Fibroblast of villous mesenchyme (primary cell): Measurements from ENCODE around the gene NDUFS2. TPM values are rescaled to one million over a fixed set of nuclear protein-coding genes. Genes with fewer than 3 reads are reported as not detected.

Experiments
- DNase-seq: peaks from one replicate; pipeline ENCODE4 v3.0.0-alpha.2; 2010; ENCODE audit warnings: low read depth
- H3K4me3 ChIP-seq: 2 replicates; pipeline ENCODE4 v1.5.1; 2011; ENCODE audit warnings: low read depth, mild to moderate bottlenecking, low read length
- total RNA-seq: library from RNA; depleted of rRNA; stranded (reverse); fragments of >200 nt; gene quantifications from 2 replicates; pipeline ENCODE4 v1.2.3, GENCODE V29; 2012
- TF ChIP-seq, protein P1 (sequence below): IDR thresholded peaks from 2 replicates; pipeline ENCODE4 v1.5.1; 2012; ENCODE audit warnings: low read depth, mild to moderate bottlenecking, low read length; ENCODE audit not compliant: insufficient read depth

NDUFS2 gene
- total RNA-seq, 1 donor = 105 TPM

DNA sequence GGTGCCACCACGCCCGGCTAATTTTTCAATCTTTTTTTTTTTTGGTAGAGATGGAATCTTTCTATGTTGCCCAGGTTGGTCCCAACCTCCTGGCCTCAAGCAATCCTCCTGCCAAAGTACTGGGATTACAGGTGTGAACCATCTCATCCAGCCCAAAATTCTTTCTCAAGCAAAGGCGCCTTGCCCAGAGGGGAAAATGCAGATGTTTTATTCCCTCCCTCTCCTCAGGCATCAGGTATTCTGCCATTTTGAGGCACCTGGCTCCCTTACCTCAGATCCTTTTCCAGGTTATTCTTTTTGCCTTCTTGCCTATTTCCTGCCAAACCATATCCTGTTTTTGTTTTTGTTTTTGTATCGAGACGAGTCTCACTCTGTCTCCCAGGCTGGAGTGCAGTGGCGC, 13.8 kb upstream of the NDUFS2 start:
- TF ChIP-seq, protein P1, sequence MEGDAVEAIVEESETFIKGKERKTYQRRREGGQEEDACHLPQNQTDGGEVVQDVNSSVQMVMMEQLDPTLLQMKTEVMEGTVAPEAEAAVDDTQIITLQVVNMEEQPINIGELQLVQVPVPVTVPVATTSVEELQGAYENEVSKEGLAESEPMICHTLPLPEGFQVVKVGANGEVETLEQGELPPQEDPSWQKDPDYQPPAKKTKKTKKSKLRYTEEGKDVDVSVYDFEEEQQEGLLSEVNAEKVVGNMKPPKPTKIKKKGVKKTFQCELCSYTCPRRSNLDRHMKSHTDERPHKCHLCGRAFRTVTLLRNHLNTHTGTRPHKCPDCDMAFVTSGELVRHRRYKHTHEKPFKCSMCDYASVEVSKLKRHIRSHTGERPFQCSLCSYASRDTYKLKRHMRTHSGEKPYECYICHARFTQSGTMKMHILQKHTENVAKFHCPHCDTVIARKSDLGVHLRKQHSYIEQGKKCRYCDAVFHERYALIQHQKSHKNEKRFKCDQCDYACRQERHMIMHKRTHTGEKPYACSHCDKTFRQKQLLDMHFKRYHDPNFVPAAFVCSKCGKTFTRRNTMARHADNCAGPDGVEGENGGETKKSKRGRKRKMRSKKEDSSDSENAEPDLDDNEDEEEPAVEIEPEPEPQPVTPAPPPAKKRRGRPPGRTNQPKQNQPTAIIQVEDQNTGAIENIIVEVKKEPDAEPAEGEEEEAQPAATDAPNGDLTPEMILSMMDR = no peak
- DNase-seq = no peak
- H3K4me3 ChIP-seq = no peak overlapping the region

DNA sequence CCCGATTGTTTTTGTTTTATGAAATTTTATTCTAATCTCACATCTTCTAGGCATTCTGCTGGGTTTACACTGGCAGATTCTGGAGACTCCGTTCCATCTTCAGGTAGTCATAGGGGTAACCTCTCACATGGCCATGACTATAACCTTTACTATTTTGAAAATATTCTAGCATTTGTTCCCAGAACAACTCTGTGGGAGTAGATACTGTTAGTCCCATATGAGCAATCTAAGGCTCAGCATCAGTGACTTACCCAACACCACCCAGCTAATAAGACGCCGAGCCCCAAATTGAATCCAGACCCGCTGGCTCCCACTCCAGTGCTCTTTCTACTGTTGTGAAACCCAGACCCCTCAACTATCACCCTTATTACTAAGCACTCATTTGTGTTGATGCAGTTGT, 13.1 kb upstream of the NDUFS2 start:
- DNase-seq = no peak

DNA sequence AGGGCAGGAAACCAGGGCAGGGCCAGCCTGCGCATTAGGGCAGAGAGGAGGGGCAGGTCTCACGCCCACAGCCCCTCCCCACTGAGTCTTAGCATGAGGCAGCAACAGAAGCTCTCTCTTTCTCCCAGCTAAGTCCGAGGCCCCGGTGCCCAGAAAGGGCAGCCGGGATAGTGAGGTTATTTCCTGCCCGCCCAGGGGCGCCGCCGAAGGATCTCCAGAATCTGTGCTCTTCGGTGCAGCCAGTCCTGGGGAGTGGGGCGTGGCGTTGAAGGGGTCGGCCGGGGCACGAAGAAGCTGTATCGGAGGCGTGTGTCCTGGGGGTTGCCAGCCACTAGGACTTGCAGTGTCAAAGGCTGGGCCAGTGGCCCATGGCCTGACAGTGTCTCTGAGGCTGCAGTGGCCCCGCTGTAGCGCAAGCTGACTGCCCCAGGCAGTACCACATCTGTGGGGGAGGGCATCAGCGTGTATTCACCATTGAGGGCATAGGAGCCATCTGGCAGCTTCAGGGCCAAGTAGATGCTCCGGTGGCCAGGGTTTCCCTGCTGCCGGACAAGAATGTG, 11.1 kb upstream of the NDUFS2 start:
- no peak overlapping the region for H3K4me3 ChIP-seq
- TF ChIP-seq, protein P1 = no peak
- no peak for DNase-seq

More for the DNA sequence above, 13.1 kb upstream of the NDUFS2 start:
- TF ChIP-seq, protein P1 = no peak
- no peak overlapping the region for H3K4me3 ChIP-seq

DNA sequence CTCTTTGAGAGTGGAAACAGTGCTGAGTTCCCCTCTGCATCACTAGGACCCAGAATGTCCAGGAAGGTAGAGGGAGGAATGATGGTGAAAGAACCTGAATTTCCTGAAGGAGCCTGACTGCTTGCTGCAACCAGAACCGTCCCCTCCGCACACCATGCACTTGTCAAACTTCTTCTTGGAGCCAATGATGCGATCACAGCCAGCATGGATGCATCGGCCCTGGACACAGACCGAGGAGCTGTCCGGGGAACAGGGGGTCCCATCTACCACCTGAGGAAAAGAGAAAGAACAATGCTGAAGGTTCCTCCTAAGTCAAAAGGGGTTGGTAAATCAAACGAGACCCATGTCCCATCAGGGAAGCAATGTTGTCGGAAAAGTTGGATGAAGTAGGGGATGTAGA, 10.2 kb upstream of the NDUFS2 start:
- TF ChIP-seq, protein P1 = no peak
- DNase-seq = no peak
- H3K4me3 ChIP-seq = no peak overlapping the region

DNA sequence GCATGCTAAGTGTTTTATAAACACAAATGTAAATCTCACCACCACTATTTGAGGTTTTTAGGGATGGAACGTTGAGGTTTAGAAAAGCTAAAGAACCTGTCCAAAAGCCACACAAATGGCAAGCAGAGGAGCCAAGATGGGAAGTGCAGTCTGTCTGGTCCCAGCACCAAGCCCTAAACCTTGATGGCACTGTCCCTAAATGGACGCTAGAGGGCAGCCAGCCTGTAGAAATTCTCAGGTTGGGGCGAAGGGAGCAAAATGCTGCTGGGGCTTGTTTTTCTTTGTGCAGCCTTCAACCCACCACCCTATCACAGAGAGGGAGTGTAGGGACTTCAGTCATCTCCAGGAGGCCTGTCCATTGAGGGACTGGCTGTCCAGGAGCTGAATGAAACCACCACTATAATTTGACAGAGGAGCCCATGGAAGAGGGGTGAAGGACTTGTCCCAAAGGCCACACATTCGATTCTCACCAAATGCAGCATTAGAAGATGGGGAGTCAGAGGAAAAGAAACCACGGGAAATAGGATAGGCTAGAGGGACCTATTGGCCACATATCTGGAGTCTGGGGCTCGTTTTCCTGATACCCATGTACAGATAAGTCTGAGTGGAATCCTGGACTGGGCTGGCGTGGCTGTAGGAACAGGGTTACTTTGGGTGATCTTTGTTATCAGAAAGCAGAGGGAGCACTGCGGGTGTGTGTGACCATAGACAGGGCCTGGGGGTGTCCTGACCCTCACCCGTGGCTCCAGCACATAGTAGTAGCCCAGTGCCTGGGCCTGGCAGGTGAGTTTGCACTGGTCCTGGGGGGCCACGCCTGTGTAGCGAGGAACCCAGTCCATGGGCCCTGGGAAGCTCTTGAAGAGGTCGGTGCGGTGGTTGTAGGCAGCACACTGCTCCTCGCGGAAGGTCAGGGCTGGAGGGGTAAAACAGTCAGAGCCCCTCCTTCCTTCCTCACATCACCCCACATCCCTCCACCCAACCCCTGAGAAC, 9.4 kb upstream of the NDUFS2 start:
- H3K4me3 ChIP-seq = no peak overlapping the region
- peak; percentile 76 for DNase-seq
- TF ChIP-seq, protein P1 = peak; percentile 95

DNA sequence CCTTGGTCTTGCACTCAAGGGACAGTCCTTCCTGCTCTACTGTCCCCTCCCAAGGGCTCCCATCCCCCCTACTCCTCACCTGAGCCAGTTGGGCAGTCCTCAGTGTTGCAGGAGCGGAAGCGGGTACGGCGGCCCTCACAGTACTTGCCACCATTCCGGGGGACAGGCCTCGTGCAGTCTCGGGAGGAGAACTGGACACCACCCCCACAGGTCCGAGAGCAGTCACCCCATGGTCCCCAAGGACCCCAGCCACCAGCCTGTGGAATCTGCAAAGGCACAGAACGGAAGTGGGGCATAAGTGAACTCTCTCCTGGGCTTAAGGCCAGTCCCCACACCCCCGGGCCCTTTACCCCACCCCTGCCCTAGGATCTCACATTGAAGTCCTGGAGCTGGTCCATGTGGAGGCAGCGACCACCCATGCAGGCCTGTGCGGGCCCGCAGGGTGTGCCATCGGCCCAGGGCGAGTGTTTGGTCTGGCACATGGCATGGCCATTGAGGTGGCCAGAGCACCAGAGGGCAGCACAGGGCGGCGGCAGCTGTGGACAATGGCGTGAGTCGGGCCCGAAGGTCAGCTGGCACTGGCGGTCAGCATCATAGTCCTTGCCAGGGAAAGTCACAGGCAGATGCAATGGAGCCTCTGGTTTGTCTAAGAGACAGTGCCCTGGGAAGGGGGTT, 8.5 kb upstream of the NDUFS2 start:
- no peak for DNase-seq
- no peak overlapping the region for H3K4me3 ChIP-seq
- TF ChIP-seq, protein P1 = no peak
